Measurements from ENCODE around the gene TBC1D2.
"Not testable (repeated sequence)": the region's sequence is repeated elsewhere in the genome, so short reads cannot be mapped to it uniquely, and the experiment has no call there.

The TBC1D2 gene

GRCh38 chr9:98175028-98175569 lies 80.3 kb downstream of the TBC1D2 start:
- WGBS, 2 donors (ENCODE audit: extremely low coverage in 2 of 2, insufficient read length in 2 of 2, insufficient replicate concordance in 1 of 2) = no CpG with 5 or more reads among the region's 6 CpGs
- no peak overlapping the region for H2BK5ac ChIP-seq (ENCODE audit: low read length)
- peaks cover 13 to 21% of the 10 kb centered on the region in 2 donors for H3K4me1 ChIP-seq (ENCODE audit: control insufficient read depth in 2 of 2, insufficient read depth in 1 of 2, low read depth in 1 of 2, low read length in 2 of 2)
- no peak overlapping the region for H3K4me3 ChIP-seq (ENCODE audit: low read length in 2 of 2)
- no peaks in the 10 kb centered on the region for H3K9me3 ChIP-seq (replicated peaks in 1 of 2; ENCODE audit: control insufficient read depth in 2 of 2, insufficient read depth in 1 of 2, low read depth in 1 of 2, low read length in 2 of 2)
- no peaks in the 10 kb centered on the region for H3K79me1 ChIP-seq (ENCODE audit: low read depth, low read length)
- no peak overlapping the region for H3K18ac ChIP-seq (ENCODE audit: low read length)
- no peak overlapping the region for H2AK5ac ChIP-seq (ENCODE audit: low read depth, low read length)
- no peaks in the 10 kb centered on the region for H3K36me3 ChIP-seq (replicated peaks in 1 of 2; ENCODE audit: control insufficient read depth in 2 of 2, insufficient read depth in 2 of 2, low read length in 2 of 2)
- H2AFZ ChIP-seq (ENCODE audit: low read length) = peak overlapping the region; percentile 80
- H2BK15ac ChIP-seq (ENCODE audit: low read length) = no peak overlapping the region
- no peak overlapping the region for H3K4ac ChIP-seq (ENCODE audit: low read length)
- peaks cover 0 to 16% (median 0%) of the 10 kb centered on the region in 3 experiments for H3K27me3 ChIP-seq (ENCODE audit: control insufficient read depth in 3 of 3, insufficient read depth in 3 of 3, low read depth in 1 of 3, low read length in 3 of 3)
- H2BK12ac ChIP-seq (ENCODE audit: low read length) = no peak overlapping the region
- no peak overlapping the region for H2BK120ac ChIP-seq (ENCODE audit: low read depth, low read length)
- H3K4me2 ChIP-seq (ENCODE audit: insufficient read depth, low read length, poor library complexity, severe bottlenecking) = no peak overlapping the region
- no peak overlapping the region for H4K91ac ChIP-seq (ENCODE audit: low read depth, low read length, poor library complexity)
- peak overlapping the region; percentile 9 for H3K27ac ChIP-seq (replicated peaks; ENCODE audit: low read length)
- H3K14ac ChIP-seq (ENCODE audit: low read length) = no peak overlapping the region
- H3K23ac ChIP-seq (ENCODE audit: low read depth, low read length, poor library complexity) = no peak overlapping the region
- H3K9ac ChIP-seq (ENCODE audit: low read depth, low read length, poor library complexity) = no peak overlapping the region
- no peak overlapping the region for H4K8ac ChIP-seq (ENCODE audit: low read depth, low read length)
- peak; percentile 31 for DNase-seq (ENCODE audit: low spot score)

GRCh38 chr9:98174502-98174918 lies 80.9 kb downstream of the TBC1D2 start:
- H3K4ac ChIP-seq (ENCODE audit: low read length); DNase-seq (ENCODE audit: low spot score); H3K4me2 ChIP-seq (ENCODE audit: insufficient read depth, low read length, poor library complexity, severe bottlenecking); H2BK12ac ChIP-seq (ENCODE audit: low read length); H3K79me1 ChIP-seq (ENCODE audit: low read depth, low read length); H3K18ac ChIP-seq (ENCODE audit: low read length); H2BK120ac ChIP-seq (ENCODE audit: low read depth, low read length); H2AK5ac ChIP-seq (ENCODE audit: low read depth, low read length); H2BK15ac ChIP-seq (ENCODE audit: low read length); H4K8ac ChIP-seq (ENCODE audit: low read depth, low read length); H4K91ac ChIP-seq (ENCODE audit: low read depth, low read length, poor library complexity); H3K4me3 ChIP-seq (ENCODE audit: low read length in 2 of 2); H3K9me3 ChIP-seq (replicated peaks in 1 of 2; ENCODE audit: control insufficient read depth in 2 of 2, insufficient read depth in 1 of 2, low read depth in 1 of 2, low read length in 2 of 2); H3K36me3 ChIP-seq (replicated peaks in 1 of 2; ENCODE audit: control insufficient read depth in 2 of 2, insufficient read depth in 2 of 2, low read length in 2 of 2); H2BK5ac ChIP-seq (ENCODE audit: low read length); H3K14ac ChIP-seq (ENCODE audit: low read length); H2AFZ ChIP-seq (ENCODE audit: low read length); H3K9ac ChIP-seq (ENCODE audit: low read depth, low read length, poor library complexity); H3K23ac ChIP-seq (ENCODE audit: low read depth, low read length, poor library complexity); H3K27ac ChIP-seq (replicated peaks; ENCODE audit: low read length): not testable (repeated sequence)
- H3K4me1 ChIP-seq (ENCODE audit: control insufficient read depth in 2 of 2, insufficient read depth in 1 of 2, low read depth in 1 of 2, low read length in 2 of 2) = peaks cover 13 to 21% of the 10 kb centered on the region in 2 donors
- H3K27me3 ChIP-seq (ENCODE audit: control insufficient read depth in 3 of 3, insufficient read depth in 3 of 3, low read depth in 1 of 3, low read length in 3 of 3) = peaks cover 0 to 22% (median 0%) of the 10 kb centered on the region in 3 experiments
- no CpG with 5 or more reads among the region's 5 CpGs for WGBS, 2 donors (ENCODE audit: extremely low coverage in 2 of 2, insufficient read length in 2 of 2, insufficient replicate concordance in 1 of 2)

GRCh38 chr9:98173181-98173580 lies 82.3 kb downstream of the TBC1D2 start:
- Histone ChIP-seq H3K36me3 (replicated peaks in 1 of 2; ENCODE audit: control insufficient read depth in 2 of 2, insufficient read depth in 2 of 2, low read length in 2 of 2) (no peaks in the 10 kb centered on the region), H3K79me1 (ENCODE audit: low read depth, low read length) (no peaks in the 10 kb centered on the region), H3K4me1 (ENCODE audit: control insufficient read depth in 2 of 2, insufficient read depth in 1 of 2, low read depth in 1 of 2, low read length in 2 of 2) (peaks cover 13 to 29% of the 10 kb centered on the region in 2 donors), H4K8ac (ENCODE audit: low read depth, low read length) (no peak overlapping the region), H2BK5ac (ENCODE audit: low read length) (no peak overlapping the region), H2AFZ (ENCODE audit: low read length) (no peak overlapping the region), H2BK120ac (ENCODE audit: low read depth, low read length) (peak overlapping the region; percentile 20), H3K4ac (ENCODE audit: low read length) (no peak overlapping the region), H3K27me3 (ENCODE audit: control insufficient read depth in 3 of 3, insufficient read depth in 3 of 3, low read depth in 1 of 3, low read length in 3 of 3) (peaks cover 0 to 33% (median 0%) of the 10 kb centered on the region in 3 experiments), H3K18ac (ENCODE audit: low read length) (peak overlapping the region; percentile 6), H2BK12ac (ENCODE audit: low read length) (no peak overlapping the region), H2BK15ac (ENCODE audit: low read length) (no peak overlapping the region), H3K4me2 (ENCODE audit: insufficient read depth, low read length, poor library complexity, severe bottlenecking) (no peak overlapping the region), H3K4me3 (ENCODE audit: low read length in 2 of 2) (no peak overlapping the region), H3K9ac (ENCODE audit: low read depth, low read length, poor library complexity) (no peak overlapping the region), H2AK5ac (ENCODE audit: low read depth, low read length) (peak overlapping the region; percentile 72), H3K14ac (ENCODE audit: low read length) (no peak overlapping the region), H3K27ac (replicated peaks; ENCODE audit: low read length) (no peak overlapping the region), H3K9me3 (replicated peaks in 1 of 2; ENCODE audit: control insufficient read depth in 2 of 2, insufficient read depth in 1 of 2, low read depth in 1 of 2, low read length in 2 of 2) (no peaks in the 10 kb centered on the region), H4K91ac (ENCODE audit: low read depth, low read length, poor library complexity) (no peak overlapping the region), H3K23ac (ENCODE audit: low read depth, low read length, poor library complexity) (no peak overlapping the region)
- DNase-seq (ENCODE audit: low spot score) = no peak
- WGBS, 2 donors (ENCODE audit: extremely low coverage in 2 of 2, insufficient read length in 2 of 2, insufficient replicate concordance in 1 of 2) = no CpG with 5 or more reads among the region's 16 CpGs

- no peak overlapping the region for H2BK120ac ChIP-seq (ENCODE audit: low read depth, low read length)
- no CpG with 5 or more reads among the region's 3 CpGs for WGBS, 2 donors (ENCODE audit: extremely low coverage in 2 of 2, insufficient read length in 2 of 2, insufficient replicate concordance in 1 of 2)
- no peak overlapping the region for H4K91ac ChIP-seq (ENCODE audit: low read depth, low read length, poor library complexity)
- no peaks in the 10 kb centered on the region for H3K79me1 ChIP-seq (ENCODE audit: low read depth, low read length)
- no peak overlapping the region for H4K8ac ChIP-seq (ENCODE audit: low read depth, low read length)
- H3K4me1 ChIP-seq (ENCODE audit: control insufficient read depth in 2 of 2, insufficient read depth in 1 of 2, low read depth in 1 of 2, low read length in 2 of 2) = peaks cover 13 to 29% of the 10 kb centered on the region in 2 donors
- no peak overlapping the region for H3K9ac ChIP-seq (ENCODE audit: low read depth, low read length, poor library complexity)
- peaks cover 0 to 38% (median 0%) of the 10 kb centered on the region in 3 experiments for H3K27me3 ChIP-seq (ENCODE audit: control insufficient read depth in 3 of 3, insufficient read depth in 3 of 3, low read depth in 1 of 3, low read length in 3 of 3)
- H2BK15ac ChIP-seq (ENCODE audit: low read length) = no peak overlapping the region
- no peak overlapping the region for H3K4ac ChIP-seq (ENCODE audit: low read length)
- DNase-seq (ENCODE audit: low spot score) = no peak
- no peak overlapping the region for H3K23ac ChIP-seq (ENCODE audit: low read depth, low read length, poor library complexity)
- no peak overlapping the region for H2BK12ac ChIP-seq (ENCODE audit: low read length)
- no peak overlapping the region for H2AK5ac ChIP-seq (ENCODE audit: low read depth, low read length)
- no peak overlapping the region for H3K4me3 ChIP-seq (ENCODE audit: low read length in 2 of 2)
- no peak overlapping the region for H3K14ac ChIP-seq (ENCODE audit: low read length)
- no peak overlapping the region for H2AFZ ChIP-seq (ENCODE audit: low read length)
- no peak overlapping the region for H2BK5ac ChIP-seq (ENCODE audit: low read length)
- no peaks in the 10 kb centered on the region for H3K9me3 ChIP-seq (replicated peaks in 1 of 2; ENCODE audit: control insufficient read depth in 2 of 2, insufficient read depth in 1 of 2, low read depth in 1 of 2, low read length in 2 of 2)
- no peak overlapping the region for H3K18ac ChIP-seq (ENCODE audit: low read length)
- H3K36me3 ChIP-seq (replicated peaks in 1 of 2; ENCODE audit: control insufficient read depth in 2 of 2, insufficient read depth in 2 of 2, low read length in 2 of 2) = no peaks in the 10 kb centered on the region
- H3K4me2 ChIP-seq (ENCODE audit: insufficient read depth, low read length, poor library complexity, severe bottlenecking) = no peak overlapping the region
- no peak overlapping the region for H3K27ac ChIP-seq (replicated peaks; ENCODE audit: low read length)
These were observed 82.8 kb downstream of the TBC1D2 start for GRCh38 chr9:98172604-98173003.
